NCI-H1417 treated with DMSO at 0.1 percent for 48 hours (cell line): ENCODE measurements around the gene IRF2BPL.

ENCODE experiments used
- DNase-seq: peaks from one replicate; lab custom pipeline; 2025; lab: John Stamatoyannopoulos, UW

IRF2BPL gene

DNA sequence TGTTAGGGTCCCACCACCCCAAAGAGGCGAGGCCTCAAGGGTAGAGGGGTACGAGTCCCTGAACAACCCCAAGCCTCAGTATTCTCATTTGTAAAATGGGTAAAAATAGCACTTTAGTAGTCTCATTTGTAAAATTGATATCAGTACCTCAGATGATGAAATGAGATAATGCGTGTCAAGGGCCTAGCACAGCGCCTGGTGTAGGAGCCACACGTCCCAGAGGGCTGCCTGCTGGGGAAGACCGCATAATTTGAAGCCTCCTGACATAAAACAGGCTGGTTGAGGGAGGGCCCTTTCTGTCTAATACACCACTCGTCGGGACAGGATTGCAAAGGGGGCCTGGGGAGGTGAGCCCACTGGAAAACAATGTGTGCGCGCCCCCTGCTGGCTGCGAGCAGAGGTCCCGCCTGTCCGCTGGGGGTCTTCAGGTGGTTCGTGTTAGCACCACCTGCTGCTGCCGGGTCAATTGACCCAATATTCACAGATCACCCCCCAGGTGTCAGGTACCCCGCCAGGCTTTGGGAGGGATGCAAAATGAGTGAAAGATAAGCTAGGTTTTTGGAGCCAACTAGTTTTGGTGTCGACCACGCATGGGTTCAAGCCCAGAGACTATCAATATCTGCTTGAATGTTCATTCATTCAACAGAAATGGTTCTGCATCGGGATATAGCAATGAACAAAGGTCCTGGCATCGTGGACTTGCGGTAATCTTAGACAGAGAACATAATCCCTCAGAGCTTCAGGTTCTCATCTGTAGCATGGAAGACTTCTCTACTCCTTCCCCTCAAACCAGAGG is 24.7 kb upstream of the IRF2BPL start:
- no peak for DNase-seq

- DNase-seq: no peak
Measured at GRCh38 chr14:77052281-77053044, 24.0 kb upstream of the IRF2BPL start.

- DNase-seq: no peak
Measured at GRCh38 chr14:77051116-77051515, 22.6 kb upstream of the IRF2BPL start.

DNA sequence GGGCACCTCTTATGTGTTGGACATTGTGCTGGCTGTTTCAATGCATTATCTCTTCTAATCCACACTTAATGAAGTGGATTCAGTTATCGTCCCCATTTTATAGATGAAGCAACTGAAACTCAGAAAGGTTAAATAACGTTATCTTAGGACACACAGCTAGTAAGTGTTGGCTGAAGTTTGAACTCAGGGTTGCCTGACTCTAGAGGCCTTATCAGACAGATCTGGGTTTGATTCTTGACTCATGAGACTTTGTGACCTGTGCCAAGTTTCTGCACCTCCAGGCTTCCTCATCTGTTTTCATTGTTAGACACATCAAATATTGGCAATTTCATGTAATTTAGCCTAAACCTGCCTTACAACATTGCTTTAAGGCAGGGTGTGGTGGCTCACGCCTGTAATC is 18.2 kb upstream of the IRF2BPL start:
- no peak for DNase-seq

- no peak for DNase-seq
Measured at GRCh38 chr14:77045238-77046162, 17.0 kb upstream of the IRF2BPL start.

- no peak for DNase-seq
Measured at GRCh38 chr14:77044783-77045237, 16.3 kb upstream of the IRF2BPL start.

DNA sequence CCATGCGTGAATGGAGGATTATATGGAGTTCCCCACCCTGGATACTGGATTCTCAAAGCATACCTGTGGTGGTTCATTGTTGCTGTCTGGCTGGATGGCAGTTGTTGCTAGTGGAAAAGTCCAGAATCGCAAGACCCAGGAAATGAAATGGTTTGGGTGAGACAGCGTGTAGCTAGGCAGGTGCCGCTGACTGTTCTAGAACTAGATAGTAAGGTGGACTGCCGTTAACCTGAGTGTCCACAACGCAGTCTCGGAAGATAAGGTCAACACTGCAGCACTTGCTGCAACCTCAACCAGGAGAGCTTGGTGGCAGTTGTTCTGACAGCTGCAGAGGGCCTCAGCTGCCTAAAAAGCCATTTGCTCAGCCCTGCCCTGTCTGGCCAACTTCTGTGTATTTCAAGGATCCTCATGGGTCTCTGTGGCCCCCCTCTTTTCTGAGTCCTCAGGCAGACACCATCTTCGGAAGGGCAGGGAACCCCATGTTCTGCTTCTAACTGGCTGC is 15.5 kb upstream of the IRF2BPL start:
- no peak for DNase-seq

DNA sequence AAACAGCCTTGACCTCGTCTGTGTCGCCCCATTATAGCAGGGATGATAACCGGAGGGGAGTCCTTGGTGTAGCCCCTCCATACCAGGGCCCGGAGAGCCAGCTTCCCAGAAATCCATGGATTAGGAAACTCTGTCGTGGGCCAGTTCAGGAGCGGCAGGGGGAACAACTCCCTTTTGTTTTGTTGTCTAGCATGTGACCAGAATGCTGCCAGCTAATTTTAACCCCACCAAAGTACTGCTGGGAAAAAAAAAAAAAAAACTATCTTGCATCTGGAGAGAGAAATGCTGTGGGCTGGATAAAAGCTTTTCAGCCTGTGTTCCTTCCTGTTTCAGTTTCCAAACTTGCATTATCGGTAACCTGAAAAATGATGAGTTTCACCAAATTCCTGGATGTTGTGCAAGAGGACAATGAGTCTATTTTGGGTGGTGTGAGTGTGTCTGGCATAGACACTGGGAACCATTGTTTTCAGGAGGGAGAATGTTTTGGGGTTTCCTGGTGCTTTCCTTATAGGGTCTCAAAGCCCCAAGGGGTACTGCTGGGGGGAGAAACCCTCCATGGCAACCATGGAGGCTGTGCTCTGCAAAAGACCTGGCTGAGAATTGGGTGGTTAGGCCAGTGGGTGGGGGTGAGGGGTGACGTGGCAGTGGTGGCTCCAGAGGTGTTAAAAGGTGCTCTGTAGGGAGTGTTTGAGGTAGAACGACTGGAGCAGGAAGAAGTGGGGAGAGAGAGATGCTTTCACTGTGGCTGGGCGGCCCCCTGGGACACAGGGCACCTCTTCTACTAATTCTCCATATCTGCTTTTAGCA is 14.9 kb upstream of the IRF2BPL start:
- DNase-seq: no peak

DNA sequence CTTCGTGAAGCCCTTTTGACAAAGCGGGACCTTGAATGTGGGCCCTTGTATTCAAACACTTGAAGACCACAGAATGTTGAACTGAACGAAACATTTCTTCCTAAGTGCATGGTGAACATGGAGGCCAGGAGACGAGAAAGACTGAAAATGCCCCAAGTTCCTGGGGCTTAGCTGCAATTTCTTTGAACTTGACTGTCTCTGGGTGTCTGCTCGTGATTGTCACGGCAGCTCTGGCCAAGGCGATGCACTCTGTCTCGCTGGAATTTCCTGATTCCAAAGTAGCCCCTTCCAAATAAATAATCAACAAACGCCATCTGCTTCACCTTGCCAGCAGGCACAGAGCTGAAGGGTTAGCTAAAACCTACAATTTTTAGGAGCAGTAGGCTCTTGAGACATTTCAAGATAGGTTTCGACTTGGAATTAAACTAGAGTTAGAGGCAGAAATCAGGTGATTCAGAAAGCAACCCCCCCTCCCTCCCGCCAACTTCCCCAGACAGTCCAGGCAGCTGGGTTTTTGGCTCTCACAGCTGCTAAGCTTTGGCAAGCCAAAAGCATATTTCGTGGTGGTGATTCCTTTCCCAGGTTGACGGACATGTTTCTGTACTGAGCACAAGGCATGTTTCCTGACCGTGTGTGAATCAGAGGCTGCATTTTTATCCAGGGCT is 13.5 kb upstream of the IRF2BPL start:
- DNase-seq: no peak

DNA sequence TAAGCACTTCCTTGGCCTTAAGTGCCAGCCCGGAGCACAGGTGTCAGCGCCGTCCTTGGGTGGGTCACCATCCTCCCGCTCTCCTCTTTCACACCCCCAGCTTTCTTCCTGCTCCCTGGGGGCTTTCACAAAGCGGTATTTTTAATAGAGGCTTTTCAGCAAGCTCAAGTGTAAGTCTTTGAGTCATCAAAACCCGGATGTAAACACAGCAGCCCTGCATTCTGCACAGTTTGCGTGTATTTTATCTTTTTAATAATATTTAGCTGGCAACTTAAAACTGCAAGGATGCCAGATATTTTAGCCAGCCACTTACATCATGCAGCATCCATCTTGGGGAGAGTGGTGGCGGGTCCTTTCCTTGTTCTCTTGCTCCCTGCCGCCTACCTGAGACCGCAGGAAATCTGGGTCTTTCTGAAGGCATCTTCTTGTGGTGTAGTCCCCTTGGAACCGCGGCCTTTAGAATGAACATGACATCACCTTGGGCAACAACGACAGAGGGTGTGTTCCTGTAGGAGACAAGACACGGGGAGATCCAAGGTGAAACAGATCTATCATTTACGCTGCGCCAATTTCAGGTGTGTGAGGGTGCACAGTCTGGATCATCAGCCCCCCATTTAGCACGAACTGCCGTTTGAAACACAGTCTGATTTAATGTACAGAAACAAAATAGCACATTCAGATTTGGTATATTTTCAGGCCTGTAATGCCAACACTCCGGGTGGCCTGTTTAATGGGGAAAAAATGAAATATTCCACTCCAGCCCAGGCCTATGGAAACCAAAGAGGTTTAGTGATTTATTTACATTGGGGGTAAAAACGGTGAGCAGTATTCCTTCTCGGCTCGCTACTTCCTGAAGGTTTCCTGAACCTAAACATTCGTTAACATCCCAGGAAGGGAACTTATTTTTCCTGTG is 12.5 kb upstream of the IRF2BPL start:
- peak; percentile 56 for DNase-seq

DNA sequence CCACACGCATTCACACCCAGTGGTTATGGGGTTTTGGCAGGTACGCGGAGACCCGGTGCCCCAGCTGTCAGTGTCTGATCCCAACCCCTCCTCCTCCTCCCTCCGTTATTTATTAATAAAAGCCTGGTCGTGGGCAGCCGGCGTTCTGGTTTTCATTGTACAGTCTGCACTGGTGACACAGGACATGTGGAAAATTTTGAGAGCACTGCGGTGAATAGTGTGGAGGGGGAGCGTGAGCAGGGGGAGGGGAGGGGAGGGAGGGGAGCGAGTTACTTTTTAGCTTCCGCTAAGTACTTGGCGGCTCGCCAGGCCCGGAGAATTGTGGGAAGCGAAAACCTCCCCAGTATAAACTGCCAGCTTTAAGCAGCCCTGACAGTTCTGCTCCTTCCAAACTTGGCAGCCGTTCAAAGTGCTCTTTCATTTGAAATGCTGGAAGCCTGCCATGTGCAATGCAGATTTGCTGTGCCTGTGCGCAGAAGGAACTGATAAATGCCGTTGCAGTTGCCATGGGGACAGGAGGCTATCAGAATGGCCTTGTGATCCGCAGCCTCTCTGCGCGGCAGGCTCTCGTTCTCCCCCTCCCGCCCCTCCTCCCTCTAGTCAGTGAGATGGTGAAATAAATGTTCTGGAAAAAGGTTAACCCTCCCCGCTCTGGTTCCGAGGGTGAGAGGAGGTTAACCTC is 11.7 kb upstream of the IRF2BPL start:
- peak; percentile 99 for DNase-seq

GRCh38 chr14:77039285-77040058 is 11.0 kb upstream of the IRF2BPL start:
- no peak for DNase-seq

DNA sequence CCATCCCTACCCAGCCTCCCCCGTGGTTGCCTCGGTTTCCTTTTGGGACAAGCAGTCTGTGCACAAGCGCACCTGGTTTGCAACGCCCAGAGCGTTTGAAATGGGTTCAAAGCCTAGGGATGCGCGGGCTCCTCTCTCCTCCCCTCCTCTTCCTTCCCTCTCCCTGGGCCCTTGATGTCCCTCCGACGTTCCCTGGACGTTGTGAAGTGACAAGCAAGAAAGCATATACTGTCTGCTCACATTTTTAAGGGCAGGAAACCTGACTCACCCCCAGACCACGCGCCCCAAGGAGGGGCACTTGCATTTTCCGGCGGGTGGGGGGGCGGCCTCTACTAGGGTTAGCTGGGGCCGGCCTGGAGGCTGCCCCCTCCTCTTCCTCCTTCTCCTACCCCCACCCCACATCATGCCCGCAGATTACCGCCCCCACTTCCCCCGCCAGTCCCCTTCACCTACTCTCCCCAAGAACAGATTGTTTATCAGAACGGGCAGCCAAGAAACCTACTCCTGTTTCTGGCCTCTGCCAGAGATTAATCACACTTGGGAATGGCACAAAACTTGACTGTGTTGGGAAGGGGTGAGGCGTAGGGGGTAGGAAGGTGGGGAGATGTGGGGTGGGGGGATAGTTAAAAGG is 9.5 kb upstream of the IRF2BPL start:
- no peak for DNase-seq

DNA sequence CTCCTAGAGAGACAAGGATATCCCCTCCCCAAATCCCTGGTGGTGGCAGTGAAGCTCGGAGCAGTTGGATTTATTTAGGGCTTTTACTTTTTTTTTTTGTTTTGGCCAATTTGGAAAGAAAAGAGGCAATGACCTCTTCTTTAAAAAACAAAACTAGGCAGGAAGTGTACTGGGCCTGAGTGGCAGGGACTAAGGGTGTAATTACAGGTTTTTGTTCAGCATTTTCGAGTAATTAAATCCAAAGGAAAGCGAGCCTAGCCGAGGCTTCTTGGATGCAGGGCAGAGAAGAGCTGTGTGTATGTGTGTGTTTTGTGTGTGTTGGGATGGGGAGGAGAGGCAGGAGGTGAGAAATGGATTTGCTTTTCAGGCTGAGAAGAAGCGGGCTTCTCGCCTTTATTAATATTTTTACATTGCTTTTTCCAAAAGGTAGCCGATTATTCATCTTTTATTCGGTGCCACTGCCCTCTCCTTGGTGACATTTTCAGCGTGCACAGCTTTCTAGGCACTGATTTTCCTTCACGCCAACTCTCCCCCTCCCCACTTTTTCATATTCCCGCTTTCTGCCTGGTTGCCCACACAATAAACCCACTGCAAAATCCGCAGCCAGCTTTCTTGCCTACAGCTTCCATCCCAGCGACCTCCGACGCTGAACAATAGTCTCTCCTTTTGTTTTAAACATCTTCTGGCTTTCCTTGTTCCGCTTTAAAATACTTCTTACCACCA is 8.9 kb upstream of the IRF2BPL start:
- DNase-seq: peak; percentile 79

- no peak for DNase-seq
Measured at GRCh38 chr14:77036484-77037214, 8.1 kb upstream of the IRF2BPL start.

- DNase-seq: no peak
Measured at GRCh38 chr14:77035267-77035666, 6.8 kb upstream of the IRF2BPL start.
